Adipocyte (in vitro differentiated cells): ENCODE data around the gene RPL14.

ENCODE experiments used
- DNase-seq: peaks from one replicate; pipeline ENCODE4 v3.0.0-alpha.2; 2015; ENCODE audit warnings: low read depth
- H3K27me3 ChIP-seq: replicated peaks from 2 replicates; pipeline ENCODE4 v1.7.0; 2013; ENCODE audit warnings: mild to moderate bottlenecking, low read length, moderate library complexity; ENCODE audit not compliant: control insufficient read depth, insufficient read depth
- H3K36me3 ChIP-seq: 2 replicates; pipeline ENCODE4 v1.7.0; 2013; ENCODE audit warnings: low read length, mild to moderate bottlenecking, moderate library complexity; ENCODE audit not compliant: control insufficient read depth, insufficient read depth, severe bottlenecking
- H3K4me1 ChIP-seq: 2 replicates; pipeline ENCODE4 v1.7.0; 2013; ENCODE audit warnings: mild to moderate bottlenecking, low read length, moderate library complexity; ENCODE audit not compliant: control insufficient read depth, insufficient read depth
- H3K4me3 ChIP-seq: 2 replicates; pipeline ENCODE4 v1.7.0; 2013; ENCODE audit warnings: mild to moderate bottlenecking, low read length, moderate library complexity
- H3K9ac ChIP-seq: 2 replicates; pipeline ENCODE4 v1.7.0; 2013; ENCODE audit warnings: mild to moderate bottlenecking, low read length, moderate library complexity
- H3K9me3 ChIP-seq: 2 replicates; pipeline ENCODE4 v1.7.0; 2013; ENCODE audit warnings: mild to moderate bottlenecking, low read length, moderate library complexity; ENCODE audit not compliant: control insufficient read depth

Gene RPL14

GRCh38 chr3:40456940-40457823, at the start of gene RPL14:
RPL14 (plus strand) TSS chr3:40457339; CDS start chr3:40457472, 133 bp downstream.
- DNase-seq, result peak; percentile 99
- Histone ChIP-seq H3K4me1 (peaks cover 26% of the 10 kb centered on the region), H3K36me3 (peaks cover 39% of the 10 kb centered on the region), H3K4me3 (peak within 1 kb of the TSS; percentile 96), H3K9ac (peak within 1 kb of the TSS; percentile 99), H3K27me3 (no peaks in the 10 kb centered on the region), H3K9me3 (no peaks in the 10 kb centered on the region)

- DNase-seq, result no peak
- no peaks in the 10 kb centered on the region for H3K4me1 ChIP-seq
- no peaks in the 10 kb centered on the region for H3K9me3 ChIP-seq
- H3K9ac ChIP-seq, result no peak overlapping the region
- no peaks in the 10 kb centered on the region for H3K27me3 ChIP-seq
- no peak overlapping the region for H3K4me3 ChIP-seq
- H3K36me3 ChIP-seq, result no peaks in the 10 kb centered on the region
These were observed 49.5 kb upstream of the RPL14 start for GRCh38 chr3:40407611-40408010.

GRCh38 chr3:40414270-40414669, 42.9 kb upstream of the RPL14 start:
- DNase-seq, result no peak
- Histone ChIP-seq H3K4me3 (no peak overlapping the region), H3K36me3 (no peaks in the 10 kb centered on the region), H3K9ac (no peak overlapping the region), H3K27me3 (no peaks in the 10 kb centered on the region), H3K9me3 (no peaks in the 10 kb centered on the region), H3K4me1 (no peaks in the 10 kb centered on the region)

GRCh38 chr3:40417845-40418543, 39.1 kb upstream of the RPL14 start:
- peak; percentile 5 for DNase-seq

GRCh38 chr3:40422861-40423260, 34.3 kb upstream of the RPL14 start:
- Histone ChIP-seq H3K9ac (no peak overlapping the region), H3K27me3 (no peaks in the 10 kb centered on the region), H3K4me1 (no peaks in the 10 kb centered on the region), H3K4me3 (no peak overlapping the region), H3K9me3 (no peaks in the 10 kb centered on the region), H3K36me3 (no peaks in the 10 kb centered on the region)
- no peak for DNase-seq

More at GRCh38 chr3:40417845-40418543, 39.1 kb upstream of the RPL14 start:
- no peak overlapping the region for H3K4me3 ChIP-seq
- no peaks in the 10 kb centered on the region for H3K9me3 ChIP-seq
- no peaks in the 10 kb centered on the region for H3K36me3 ChIP-seq
- no peaks in the 10 kb centered on the region for H3K27me3 ChIP-seq
- H3K9ac ChIP-seq, result no peak overlapping the region
- H3K4me1 ChIP-seq, result no peaks in the 10 kb centered on the region

GRCh38 chr3:40427045-40427669, 30.0 kb upstream of the RPL14 start:
- no peak for DNase-seq
- no peaks in the 10 kb centered on the region for H3K27me3 ChIP-seq

GRCh38 chr3:40432793-40433192, 24.3 kb upstream of the RPL14 start:
- Histone ChIP-seq H3K9me3 (no peaks in the 10 kb centered on the region), H3K9ac (no peak overlapping the region), H3K27me3 (no peaks in the 10 kb centered on the region), H3K4me3 (no peak overlapping the region), H3K4me1 (peaks cover 9% of the 10 kb centered on the region), H3K36me3 (no peaks in the 10 kb centered on the region)
- DNase-seq, result no peak

More at GRCh38 chr3:40427045-40427669, 30.0 kb upstream of the RPL14 start:
- Histone ChIP-seq H3K4me3 (no peak overlapping the region), H3K9ac (no peak overlapping the region), H3K4me1 (peaks cover 9% of the 10 kb centered on the region), H3K36me3 (no peaks in the 10 kb centered on the region), H3K9me3 (no peaks in the 10 kb centered on the region)

GRCh38 chr3:40437889-40438288, 19.2 kb upstream of the RPL14 start:
- no peaks in the 10 kb centered on the region for H3K27me3 ChIP-seq
- H3K9me3 ChIP-seq, result no peaks in the 10 kb centered on the region
- no peaks in the 10 kb centered on the region for H3K36me3 ChIP-seq
- no peak overlapping the region for H3K9ac ChIP-seq
- no peaks in the 10 kb centered on the region for H3K4me1 ChIP-seq
- no peak for DNase-seq
- H3K4me3 ChIP-seq, result no peak overlapping the region

GRCh38 chr3:40445062-40445461, 12.1 kb upstream of the RPL14 start:
- no peaks in the 10 kb centered on the region for H3K27me3 ChIP-seq
- H3K9ac ChIP-seq, result no peak overlapping the region
- H3K4me3 ChIP-seq, result no peak overlapping the region
- H3K9me3 ChIP-seq, result no peaks in the 10 kb centered on the region
- no peak for DNase-seq
- no peaks in the 10 kb centered on the region for H3K36me3 ChIP-seq
- no peaks in the 10 kb centered on the region for H3K4me1 ChIP-seq

GRCh38 chr3:40445880-40446279, 11.3 kb upstream of the RPL14 start:
- no peaks in the 10 kb centered on the region for H3K27me3 ChIP-seq
- H3K9ac ChIP-seq, result no peak overlapping the region
- H3K9me3 ChIP-seq, result no peaks in the 10 kb centered on the region
- peaks cover 4% of the 10 kb centered on the region for H3K36me3 ChIP-seq
- H3K4me1 ChIP-seq, result no peaks in the 10 kb centered on the region
- no peak overlapping the region for H3K4me3 ChIP-seq
- no peak for DNase-seq

- Histone ChIP-seq H3K9ac (no peak overlapping the region), H3K27me3 (no peaks in the 10 kb centered on the region), H3K4me1 (peaks cover 14% of the 10 kb centered on the region), H3K9me3 (no peaks in the 10 kb centered on the region), H3K36me3 (peaks cover 4% of the 10 kb centered on the region), H3K4me3 (no peak overlapping the region)
- no peak for DNase-seq
These were observed 6.7 kb upstream of the RPL14 start for GRCh38 chr3:40450438-40450837.
